Cortex of kidney (tissue), 1 donor: ENCODE measurements around the gene CATSPERD.

Source experiments
- DNase-seq: peaks from one replicate; lab custom pipeline; 2025; lab: John Stamatoyannopoulos, UW

CATSPERD gene, protein sequence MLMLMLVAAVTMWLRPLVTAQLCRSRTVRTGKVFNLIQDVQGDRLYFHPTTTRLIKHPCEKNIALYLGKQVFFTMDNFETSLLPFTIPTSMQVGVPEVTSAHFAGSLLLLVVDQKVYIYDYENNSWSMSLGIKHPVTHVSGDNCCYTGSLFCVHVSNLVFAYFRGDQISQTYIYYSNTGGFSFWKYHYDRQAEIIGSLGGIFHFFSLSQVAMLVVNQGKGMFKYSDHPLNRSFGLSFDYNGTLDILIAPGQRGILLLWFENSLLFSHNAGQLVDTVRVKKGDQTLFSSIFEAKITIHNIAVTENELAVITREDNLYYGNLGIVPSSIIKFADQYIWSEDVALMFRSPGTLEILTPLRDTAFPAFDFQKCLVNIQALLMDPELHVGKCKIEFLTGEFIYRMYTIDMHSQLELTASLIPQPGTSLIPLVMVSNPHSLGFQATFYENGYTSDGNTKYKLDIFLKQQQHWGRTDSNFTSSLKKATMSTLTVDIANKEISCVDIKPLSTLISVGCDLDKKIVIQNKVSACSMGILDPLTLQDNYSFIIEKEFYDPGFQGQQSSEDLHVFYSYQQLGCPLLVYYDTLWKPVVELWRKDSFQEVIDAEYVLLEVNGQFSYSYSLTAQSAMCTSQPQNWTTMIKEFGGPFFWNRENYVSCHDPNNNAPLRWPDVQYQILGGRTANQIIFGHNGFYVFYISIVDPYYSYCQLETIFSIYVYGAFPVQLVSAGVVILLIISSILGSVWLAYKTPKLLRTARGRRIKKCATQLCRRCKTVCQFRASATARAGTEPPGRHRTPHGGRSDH

DNA sequence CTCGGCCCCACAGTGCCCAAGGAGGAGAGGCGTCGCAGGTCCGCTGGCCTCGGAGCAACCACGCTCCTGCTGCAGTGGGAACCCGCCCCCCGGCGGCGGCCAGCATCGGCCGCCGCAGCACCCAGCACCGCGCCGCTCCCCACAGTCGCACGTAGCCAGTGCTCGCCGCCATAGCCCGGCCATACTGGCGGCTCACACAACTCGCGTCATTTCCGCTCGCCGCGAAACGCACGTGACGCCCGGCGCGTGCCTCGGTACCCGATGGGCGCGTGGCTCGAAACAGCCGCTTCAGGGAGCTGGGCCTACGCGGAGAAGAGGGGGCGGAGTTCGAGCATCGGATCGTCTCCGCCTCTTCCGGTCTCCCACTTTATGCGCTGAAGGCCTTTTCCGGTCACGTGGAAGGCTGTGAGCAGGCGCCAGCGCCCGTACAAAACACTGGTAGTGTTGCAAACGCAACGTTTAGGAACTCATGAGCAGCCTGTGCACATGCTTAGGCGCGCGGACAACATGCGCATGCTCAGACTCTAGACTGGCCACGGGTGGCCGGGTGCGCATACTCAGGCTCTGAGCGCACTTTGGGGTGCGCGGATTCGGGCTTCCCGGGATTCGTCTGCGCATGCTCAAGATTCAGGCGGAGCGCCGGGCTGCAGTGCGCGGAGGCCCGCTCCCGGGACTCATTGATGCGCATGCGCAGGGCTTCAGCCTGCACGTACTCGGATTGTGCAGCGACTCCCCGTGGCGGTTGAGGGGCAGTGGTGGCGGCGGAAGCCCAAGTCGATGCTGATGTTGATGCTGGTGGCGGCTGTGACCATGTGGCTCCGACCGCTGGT lies at the start of gene CATSPERD, which contains the start of gene LONP1:
CATSPERD (plus strand) TSS at position 677 of the 830 bp plus-strand sequence; CDS start at position 778, 101 bp downstream.
LONP1 (minus strand) TSS at position 186 of the 830 bp plus-strand sequence; CDS start at position 172, 14 bp downstream.
- DNase-seq, result peak; percentile 99

DNA sequence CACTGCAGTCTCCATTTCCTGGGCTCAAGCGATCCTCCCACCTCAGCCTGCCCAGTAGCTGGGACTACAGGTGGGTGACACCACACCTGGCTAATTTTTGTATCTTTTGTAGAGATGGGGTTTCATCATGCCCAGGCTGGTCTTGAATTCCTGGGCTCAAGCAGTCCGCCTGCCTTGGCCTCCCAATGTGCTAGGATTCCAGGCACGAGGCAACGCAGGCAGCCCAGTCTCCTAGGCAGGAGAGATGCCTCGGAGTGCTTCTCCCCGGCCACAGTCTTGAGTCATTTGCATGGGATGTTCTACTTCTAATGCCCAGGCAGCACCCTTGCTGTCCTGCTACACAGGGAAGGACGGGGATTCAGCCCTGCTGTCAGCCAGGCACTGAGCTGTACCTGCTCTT lies 48.8 kb upstream of the CATSPERD start:
- no peak for DNase-seq

DNA sequence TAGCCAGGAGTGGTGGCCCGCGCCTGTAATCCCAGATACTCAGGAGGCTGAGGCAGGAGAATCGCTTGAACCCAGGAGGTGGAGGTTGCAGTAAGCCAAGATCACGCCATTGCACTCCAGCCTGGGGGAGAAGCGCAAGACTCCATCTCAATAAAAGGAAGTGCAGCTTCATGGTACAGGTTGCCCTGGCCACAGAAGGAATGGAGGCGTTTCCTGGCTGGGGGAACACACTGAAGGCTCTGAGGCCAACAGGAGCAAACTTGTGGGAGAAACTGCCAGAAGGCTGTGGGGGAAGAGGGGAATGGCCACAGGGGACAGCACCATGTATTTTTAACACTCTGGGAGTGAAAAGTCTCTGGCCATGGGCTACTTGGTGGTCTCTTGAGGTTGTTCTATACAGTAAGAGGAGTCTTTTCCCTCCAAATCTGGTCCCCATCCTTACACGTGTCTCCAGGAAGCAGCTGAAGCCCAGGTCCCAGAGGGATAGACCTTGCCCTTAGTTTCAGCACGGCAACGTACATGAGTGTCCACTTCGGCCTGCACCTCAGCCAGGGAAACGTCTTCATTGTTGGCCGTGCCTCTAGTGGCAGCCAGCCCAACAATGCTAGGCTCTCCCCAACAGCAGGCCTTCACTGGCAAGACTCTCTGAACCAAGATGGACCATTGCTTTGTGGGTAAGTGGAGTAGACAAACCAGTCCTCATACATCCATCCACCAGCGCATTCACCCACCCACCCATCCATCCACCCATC lies 47.6 kb upstream of the CATSPERD start:
- DNase-seq, result no peak

DNA sequence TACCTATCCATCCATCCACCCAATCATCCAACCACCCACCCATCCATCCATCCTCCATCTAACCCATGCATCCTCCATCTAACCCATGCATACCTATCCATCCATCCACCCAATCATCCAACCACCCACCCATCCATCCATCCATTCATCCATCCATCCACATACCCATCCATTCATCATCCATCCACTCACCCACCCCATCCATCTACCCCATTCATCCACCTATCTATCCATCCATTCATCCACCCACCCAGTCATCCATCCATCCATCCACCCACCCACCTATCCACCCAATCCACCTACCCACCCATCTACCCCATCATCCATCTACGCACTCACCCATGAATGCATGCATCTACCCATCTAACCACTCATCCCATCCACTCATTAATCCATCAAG lies 46.7 kb upstream of the CATSPERD start:
- DNase-seq, result no peak

DNA sequence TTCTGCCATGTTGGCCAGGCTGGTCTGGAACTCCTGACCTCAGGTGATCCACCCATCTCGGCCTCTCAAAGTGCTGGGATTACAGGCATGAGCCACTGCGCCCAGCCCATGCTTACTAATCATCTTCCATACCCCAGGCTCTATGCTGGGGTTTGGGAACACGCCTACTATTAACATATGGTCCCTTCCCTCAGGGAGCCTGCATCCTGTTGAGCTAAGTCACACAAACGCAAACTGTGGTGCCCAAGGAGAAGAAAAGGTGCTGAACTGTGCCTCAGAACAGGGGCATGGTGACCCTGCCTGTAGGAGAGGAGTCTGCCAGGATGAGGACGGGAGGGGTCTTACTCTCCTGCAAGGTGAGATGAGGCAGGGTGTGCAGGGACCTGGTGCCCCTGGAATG lies 45.7 kb upstream of the CATSPERD start:
- no peak for DNase-seq

DNA sequence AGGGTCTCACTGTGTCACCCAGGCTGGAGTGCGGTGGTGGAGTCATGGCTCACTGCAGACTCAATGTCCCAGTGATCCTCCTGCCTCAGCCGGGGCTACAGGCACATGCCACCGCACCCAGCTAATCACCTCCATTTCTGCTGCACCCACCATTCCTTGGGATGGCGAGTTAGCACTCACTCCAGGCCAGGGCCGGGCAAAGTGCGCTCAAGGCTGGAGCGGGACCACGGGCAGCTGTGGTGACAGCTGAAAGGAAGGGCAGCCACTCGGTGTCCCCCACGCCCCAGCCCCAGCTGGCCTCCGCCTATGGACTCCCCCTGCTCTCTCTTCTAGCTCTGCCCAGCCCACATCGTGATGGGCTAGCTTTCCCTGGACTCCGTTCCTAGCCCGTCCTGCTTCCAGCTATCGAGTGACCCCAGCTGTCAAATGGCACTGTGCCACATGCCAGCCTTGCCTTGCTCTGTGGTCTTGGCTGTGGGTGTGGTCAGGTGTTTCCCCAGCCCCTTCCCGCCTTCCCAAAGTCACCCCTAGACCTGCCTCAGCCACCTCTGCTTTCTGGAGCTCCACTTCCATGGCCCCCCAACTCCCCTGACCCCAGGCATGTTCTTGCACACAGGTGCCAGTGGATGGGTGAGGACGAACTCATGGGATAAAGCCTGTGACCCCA lies 44.2 kb upstream of the CATSPERD start:
- DNase-seq, result no peak

DNA sequence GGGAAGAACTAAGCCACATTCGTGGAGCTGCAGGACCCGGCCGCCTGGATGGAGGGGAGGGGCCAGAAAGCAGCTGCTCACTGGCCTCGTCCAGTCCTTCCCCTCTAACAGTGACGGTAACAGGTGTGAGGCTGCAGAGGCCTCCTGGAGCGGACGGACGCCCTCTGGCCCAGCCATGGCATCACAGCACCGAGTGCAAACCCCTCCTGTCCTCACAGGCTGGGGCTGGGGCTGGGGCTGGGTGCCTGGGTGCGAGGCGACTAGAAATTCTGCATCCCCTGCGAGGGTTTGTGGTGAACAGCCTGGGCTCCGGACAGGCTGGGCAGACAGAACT lies 43.7 kb upstream of the CATSPERD start:
- no peak for DNase-seq

DNA sequence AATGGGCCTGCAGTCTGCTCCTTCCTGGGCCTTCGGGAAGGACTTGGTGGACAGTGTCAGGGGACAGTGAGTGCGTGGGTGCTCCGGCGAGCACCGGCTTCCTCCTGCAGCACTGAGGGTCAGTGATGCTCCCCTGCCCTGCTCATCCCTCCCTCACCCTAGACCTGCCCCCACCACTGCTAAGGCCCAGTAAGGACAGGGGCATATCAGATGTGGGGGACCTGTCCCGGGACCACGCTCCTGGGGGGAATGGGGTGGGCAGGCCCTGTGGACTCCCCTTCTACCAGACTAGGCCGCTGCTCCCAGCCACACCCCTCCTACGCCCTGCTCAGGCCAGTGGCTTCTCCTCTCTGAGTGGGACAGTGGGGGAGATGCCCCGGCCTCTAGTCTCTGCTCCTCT lies 43.3 kb upstream of the CATSPERD start:
- no peak for DNase-seq

DNA sequence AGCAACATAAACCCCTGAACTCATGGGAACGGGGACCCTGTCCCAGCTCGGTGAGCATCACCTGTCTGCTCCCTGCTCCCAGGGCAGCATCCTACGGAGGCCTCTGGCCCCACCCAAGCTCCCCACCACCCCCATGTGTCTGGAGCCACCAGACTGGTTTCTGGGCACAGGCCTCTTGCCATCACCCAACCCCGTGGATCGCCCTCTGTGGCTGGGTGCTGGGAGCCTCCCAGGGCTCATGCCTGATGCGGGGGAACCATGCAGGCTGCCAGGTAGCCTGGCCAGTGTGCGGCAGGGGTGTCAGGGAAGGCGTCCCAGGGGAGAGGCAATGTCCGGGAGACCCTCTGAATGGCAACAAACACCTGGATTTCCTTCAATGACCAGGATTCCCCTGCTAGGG lies 42.9 kb upstream of the CATSPERD start:
- no peak for DNase-seq

DNA sequence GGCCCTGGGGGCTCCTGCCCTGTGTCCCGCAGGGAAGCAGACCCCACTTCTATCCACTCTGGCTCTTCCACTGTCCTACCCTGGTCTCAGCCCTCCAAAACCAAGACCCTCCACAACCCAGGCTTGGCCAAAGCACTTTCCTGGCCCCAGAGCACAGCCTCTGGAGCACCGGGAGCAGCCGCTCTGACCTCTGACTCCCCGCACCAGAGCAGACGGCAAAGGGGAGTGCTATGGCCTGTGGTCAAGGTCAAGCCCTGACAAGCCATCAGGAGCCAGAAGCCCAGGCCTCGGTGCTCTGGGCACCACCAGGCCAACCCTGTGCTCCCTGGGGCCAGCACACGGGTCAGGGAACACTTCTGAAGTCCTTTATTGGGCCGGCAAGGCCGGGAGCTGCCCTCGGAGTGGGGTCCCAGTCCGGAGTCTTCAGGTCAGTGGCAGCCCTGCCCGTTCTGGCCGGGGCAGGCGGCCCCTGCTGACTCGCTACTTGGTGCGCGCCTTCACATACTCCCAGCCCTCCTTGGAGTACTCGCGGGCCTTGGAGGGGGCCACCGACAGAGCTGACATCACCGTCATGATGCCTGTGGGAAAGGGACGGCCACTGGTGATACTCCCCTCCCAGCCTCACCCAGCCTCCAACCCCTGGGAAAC lies 42.2 kb upstream of the CATSPERD start:
- DNase-seq, result no peak

DNA sequence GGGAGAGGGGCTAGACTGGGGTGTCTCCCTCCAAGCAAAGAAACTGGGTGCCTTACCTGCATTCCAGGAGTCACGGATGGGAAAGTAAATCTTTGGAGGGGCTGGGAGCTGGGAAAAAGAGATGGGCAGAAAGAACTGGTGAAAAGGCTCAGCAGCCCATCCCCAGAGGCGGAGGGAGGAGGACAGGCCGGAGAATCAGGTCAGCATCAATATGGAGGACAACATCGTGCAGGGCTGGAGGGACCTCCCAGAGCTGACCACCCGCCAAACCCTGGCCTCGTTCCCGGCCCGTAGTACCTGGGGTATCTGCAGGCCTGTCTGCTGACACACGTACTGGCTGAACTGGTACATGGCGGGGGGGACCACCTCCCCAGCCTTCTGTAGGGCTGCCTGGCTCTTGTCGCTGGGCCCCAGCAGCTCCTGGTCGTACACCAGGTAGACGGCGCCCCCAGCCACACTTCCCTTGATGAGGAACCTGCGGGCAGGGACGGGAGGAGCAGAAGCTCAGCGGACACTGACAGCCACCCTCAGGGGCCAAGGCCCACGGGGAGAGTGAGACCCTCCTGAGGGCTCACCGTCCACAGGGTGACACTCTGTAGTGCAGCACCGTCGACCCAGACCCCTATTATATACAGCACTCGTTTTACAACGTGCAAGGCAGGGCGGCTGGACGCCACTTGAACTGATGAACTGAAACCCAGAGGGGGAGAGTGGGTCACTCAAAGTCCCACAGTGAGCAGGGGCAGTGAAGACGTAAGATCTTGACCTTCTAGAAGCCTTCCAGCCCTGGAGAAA lies 41.0 kb upstream of the CATSPERD start:
- DNase-seq, result no peak

DNA sequence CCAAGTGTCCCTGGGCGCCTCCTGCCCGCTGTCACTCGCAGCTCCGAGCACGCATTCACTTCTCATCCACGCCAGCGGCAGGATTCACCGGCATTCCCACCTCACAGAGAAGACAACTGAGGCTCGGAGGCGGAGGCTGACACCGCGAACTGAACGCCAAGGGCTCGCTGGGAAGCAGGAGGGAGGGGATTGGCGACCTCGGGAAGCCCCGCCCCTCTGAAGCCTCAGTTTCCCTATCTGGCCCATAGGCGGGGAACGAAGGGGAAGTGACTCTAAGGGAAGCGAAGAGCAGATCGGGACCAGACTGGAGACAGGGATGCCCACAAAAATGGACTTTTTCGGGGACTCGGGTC lies 40.4 kb upstream of the CATSPERD start:
- DNase-seq, result no peak

DNA sequence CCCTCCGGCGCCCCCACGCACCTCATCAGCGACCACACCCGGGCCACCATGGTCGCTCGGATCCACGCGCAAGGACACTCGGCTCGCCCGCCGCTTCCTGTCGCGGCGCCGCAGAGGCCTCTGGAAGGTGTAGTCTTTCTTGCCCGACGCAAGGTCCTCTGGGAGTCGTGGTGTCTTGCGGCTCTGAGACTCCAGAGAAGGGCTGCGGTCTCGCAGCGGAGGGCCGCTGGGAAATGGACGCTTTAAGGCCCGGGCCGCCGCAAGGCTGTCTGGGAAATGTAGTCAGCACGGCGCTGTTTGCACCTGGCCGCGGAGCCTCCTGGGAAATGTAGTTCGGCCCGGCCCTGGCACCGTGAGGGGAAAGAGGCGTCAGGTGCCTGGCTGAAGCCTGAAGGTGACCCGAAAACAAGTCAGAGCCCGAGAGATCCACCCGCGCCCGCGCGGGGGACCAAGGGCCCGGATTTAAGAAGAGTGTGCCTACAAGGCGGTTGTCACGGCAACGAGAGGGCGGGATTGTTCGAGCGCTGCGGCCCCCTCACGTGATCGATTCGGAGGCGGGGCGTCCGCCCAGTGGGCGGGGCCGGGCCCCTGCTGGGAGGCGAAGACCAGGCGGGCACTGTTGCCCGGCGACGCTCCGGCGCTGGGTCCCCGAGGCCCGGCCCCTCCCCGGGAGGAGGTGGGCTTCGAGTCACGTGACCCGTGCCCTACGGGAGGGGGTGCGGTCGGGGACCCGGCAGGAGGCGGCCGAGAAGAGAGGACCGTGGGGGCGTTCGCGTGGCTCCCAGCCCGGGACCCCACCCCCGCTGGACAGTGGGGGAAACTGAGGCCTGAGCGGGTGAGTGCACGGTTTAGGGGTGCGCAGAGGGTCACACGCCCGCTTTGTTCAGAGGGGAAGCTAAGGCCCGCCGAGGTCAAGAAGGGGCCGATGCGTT lies 39.7 kb upstream of the CATSPERD start, which contains the start of the genes HSD11B1L and MICOS13:
HSD11B1L (plus strand) TSS at position 591 of the 932 bp plus-strand sequence. CDS start 3,806 bp downstream, outside the sequence.
MICOS13 (minus strand) TSS at position 80 of the 932 bp plus-strand sequence; CDS start at position 50, 30 bp downstream.
- no peak for DNase-seq

DNA sequence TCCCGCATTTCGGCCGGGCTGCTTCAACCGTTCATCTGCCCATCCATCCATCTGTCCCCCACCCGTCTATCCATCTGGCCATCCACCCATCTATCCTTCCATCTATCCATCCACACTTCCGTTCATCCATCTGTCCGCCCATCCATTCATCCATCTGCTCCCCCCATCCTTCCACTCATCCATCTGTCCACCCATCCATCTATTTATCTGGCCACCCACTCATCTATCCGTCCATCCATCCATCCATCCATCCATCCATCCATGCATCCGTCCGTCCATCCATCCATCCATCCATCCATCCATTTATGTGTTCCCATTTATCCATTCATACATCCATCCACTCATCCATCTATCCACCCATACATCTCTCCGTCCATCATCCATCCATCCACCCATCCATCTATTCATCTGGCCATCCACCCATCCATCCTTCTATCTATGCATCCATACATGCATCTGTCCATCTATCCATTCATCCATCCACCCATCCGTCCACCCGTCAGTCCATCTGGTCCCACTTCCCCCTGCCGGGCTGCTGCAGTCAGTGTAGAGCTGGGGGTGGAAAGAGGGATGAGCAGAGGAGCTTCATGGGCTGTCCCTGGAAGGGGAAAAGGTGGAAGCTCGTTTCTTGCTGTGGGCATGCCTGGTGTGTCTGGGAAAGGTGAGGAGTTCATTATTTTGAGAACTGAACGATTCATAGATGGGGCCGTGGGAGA lies 38.9 kb upstream of the CATSPERD start:
- DNase-seq, result no peak

DNA sequence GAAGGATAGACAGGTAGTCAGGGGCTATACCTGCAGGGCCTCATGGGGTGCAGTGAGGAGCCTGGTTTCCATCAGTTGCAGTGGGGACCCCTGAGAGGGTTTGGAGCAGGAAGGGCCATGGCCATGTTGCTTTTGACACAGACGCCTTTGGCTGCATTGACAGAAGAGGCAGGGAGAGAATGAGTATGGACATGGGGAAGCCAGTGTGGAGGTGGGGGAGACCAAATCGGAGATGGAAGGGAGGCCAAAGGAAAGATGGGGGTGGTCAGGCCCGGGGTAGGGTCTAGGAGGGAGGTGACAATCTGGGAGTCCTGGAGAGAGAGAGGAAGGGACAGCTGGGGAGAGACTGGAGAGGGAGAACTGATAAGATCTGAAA lies 38.3 kb upstream of the CATSPERD start:
- no peak for DNase-seq

DNA sequence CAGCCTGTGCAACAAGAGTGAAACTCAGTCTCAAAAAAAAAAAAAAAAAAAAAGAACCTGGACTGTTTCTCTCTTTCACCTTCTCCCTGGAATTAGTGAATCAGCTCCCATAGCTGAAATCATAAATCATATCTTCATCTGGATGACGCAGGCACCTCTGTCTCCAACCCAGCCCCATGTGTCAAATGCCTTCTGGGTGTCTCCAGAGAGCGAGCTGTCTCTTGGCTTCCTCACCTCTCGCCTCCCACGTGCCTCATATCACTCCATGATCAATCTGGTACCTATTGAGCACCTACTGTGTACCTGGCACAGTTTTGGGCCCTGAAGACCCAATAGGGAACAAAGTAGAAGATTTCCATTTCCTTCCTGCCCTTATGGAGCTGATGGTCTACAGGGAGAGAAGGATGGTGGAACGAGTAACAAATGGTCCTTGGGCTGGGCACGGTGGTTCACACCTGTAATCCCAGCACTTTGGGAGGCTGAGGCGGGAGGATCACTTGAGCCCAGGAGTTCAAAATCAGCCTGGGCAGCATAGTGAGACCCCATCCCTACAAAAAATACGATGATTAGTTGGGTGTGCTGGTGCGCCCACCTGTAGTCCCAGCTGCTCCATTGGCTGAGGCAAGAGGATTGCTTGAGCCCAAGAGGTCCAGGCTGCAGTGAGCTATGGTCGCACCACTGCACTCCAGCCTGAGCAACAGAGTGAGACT lies 37.1 kb upstream of the CATSPERD start:
- DNase-seq, result no peak
